Suprapubic skin (tissue), 3 donors: ENCODE results near the gene PIK3R5.

Source experiments
- EP300 ChIP-seq: sonication (generic); formaldehyde crosslinking; IDR thresholded peaks from one replicate; pipeline ENCODE4 v1.6.1; 2017; ENCODE audit warnings: antibody characterized with exemption
- TF ChIP-seq, protein P1 (sequence below), 2 donors: fragments of 200-600 bp in 1 of 2; fragments of 450-650 bp in 1 of 2; sonication (generic) in 1 of 2; IDR thresholded peaks; one replicate each; pipeline ENCODE4 v1.5.1; 2016 to 2019; ENCODE audit warnings: antibody characterized with exemption in 2 of 2, mild to moderate bottlenecking in 1 of 2, moderate library complexity in 1 of 2

DNA sequence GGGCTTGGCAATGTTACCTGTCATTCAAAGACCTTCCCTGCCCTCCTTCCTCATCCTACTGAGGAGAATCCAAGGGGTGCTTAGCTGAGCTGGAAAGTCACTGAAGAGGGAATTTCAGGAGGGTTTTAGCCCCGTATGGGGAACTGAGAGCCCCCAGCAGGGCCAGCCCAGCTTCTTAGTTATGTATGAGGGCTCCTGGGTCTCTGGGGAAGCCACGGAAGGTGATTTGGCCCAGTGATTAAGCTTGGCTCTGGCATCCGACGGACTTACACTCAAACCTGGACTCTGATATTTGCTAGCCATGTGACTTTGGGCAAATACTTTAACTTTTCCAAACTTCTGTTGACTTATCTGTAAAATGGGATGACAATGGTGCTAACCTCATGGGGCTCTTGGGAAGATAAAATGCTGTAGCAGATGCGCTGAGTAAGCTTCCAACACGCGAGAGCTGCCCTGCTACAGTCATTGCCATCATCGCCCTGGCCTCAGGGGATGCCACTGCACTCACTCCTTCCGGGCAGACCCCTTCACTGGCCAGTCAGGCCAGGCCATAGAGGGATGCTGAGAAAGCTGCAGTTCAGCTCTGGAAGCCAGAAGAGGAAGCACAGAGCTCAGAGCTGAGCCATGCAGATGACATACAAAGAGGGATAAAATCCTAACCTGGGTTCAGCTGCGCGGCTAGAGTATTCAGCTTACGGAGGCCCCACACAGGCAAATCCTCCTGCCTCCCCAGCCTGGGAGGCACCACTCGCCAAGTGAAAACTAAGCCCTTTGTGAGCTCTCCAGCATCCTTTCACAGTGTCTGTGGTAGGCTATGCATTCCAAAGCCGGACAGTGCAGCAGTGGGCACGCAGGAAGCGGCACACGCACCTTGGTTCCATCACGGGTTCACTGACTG, 53.2 kb downstream of the PIK3R5 start:
- TF ChIP-seq, protein P1, sequence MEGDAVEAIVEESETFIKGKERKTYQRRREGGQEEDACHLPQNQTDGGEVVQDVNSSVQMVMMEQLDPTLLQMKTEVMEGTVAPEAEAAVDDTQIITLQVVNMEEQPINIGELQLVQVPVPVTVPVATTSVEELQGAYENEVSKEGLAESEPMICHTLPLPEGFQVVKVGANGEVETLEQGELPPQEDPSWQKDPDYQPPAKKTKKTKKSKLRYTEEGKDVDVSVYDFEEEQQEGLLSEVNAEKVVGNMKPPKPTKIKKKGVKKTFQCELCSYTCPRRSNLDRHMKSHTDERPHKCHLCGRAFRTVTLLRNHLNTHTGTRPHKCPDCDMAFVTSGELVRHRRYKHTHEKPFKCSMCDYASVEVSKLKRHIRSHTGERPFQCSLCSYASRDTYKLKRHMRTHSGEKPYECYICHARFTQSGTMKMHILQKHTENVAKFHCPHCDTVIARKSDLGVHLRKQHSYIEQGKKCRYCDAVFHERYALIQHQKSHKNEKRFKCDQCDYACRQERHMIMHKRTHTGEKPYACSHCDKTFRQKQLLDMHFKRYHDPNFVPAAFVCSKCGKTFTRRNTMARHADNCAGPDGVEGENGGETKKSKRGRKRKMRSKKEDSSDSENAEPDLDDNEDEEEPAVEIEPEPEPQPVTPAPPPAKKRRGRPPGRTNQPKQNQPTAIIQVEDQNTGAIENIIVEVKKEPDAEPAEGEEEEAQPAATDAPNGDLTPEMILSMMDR (IDR thresholded peaks at IDR 0.05): no peak
- no peak for TF ChIP-seq EP300
